Airway epithelial cell (primary cell): ENCODE data around the gene C1orf87. TPM values are rescaled to one million over a fixed set of nuclear protein-coding genes. Genes with fewer than 3 reads are reported as not detected.

ENCODE experiments used
- total RNA-seq: library from RNA; depleted of rRNA; stranded (reverse); fragments of >200 nt; gene quantifications from 2 replicates; pipeline ENCODE4 v1.2.3, GENCODE V29; 2015

Gene C1orf87
- total RNA-seq, result not detected in 2 replicates

GRCh38 chr1:60073605-60074278 lies at the start of gene C1orf87:
Gene C1orf87 (minus strand): TSS chr1:60073770. CDS start chr1:60072643, 1,127 bp downstream.

Other genes starting within 250 kb of the C1orf87 start
- gene CYP2J2, start 147.0 kb downstream of the C1orf87 start, total RNA-seq, result 3.0 and 4.0 TPM in 2 replicates